MM.1S (cell line): ENCODE results near the gene DLGAP3.

Experiments used
- EZH2 ChIP-seq: fragments of 300-600 bp; sonication (generic); optimal IDR thresholded peaks from 2 replicates; pipeline ENCODE3; 2017; ENCODE audit warnings: low read depth, mild to moderate bottlenecking, antibody characterized with exemption, low read length, mixed read lengths
- EZH2phosphoT487 ChIP-seq: fragments of 300-600 bp; sonication (generic); IDR thresholded peaks from 2 replicates; pipeline ENCODE4 v1.6.1; 2018; ENCODE audit warnings: antibody characterized with exemption, low read length

GRCh38 chr1:34918977-34919561, 10.4 kb downstream of the DLGAP3 start:
- no peak for TF ChIP-seq EZH2
- TF ChIP-seq EZH2phosphoT487 = no peak
